HG02642 (cell line): Measurements from ENCODE around the gene SPG11.
"Not testable (repeated sequence)": the region's sequence is repeated elsewhere in the genome, so short reads cannot be mapped to it uniquely, and the experiment has no call there.

Experiments
- ATAC-seq: cut with Tn5 transposase; IDR thresholded peaks from one replicate; pipeline ENCODE4 v1.9.1; 2021; ENCODE audit warnings: mild to moderate bottlenecking; ENCODE audit not compliant: unreplicated experiment, poor library complexity

SPG11 gene

DNA sequence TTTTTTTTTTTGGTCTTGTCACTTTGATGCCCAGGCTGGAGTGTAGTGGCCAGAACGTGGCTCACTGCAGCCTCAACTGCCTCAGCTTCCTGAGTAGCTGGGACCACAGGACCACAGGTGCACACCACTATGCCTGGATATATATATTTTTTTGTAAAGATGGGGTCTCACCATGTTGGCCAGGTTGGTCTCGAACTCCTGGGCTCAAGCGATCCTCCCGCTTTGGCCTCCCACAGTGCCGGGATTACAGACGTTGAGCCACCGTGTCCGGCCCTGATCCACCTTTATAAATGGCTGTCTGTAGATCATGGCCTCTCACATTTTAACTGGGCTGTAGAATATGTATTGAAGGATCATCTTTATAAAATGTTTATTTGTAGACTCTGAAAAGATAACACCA is 128.4 kb downstream of the SPG11 start:
- ATAC-seq = no peak

GRCh38 chr15:44532689-44533088 is 130.8 kb downstream of the SPG11 start:
- ATAC-seq = no peak

DNA sequence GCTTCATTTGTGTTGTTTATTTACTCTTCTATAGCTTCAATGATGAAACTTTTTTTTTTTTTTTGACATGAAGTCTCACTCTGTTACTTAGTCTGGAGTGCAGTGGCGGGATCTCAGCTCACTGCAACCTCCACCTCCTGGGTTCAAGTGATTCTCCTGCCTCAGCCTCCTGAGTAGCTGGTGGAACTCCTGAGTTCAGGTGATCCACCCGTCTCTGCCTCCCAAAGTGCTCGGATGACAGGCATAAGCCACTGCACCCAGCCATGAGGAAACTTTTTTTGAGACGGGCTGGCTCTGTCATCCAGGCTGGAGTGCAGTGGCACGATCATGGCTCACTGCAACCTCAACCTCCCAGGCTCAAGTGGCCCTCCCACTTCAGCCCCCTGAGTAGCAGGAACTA is 131.2 kb downstream of the SPG11 start:
- ATAC-seq = not testable (repeated sequence)

GRCh38 chr15:44530653-44531052 is 132.8 kb downstream of the SPG11 start:
- ATAC-seq = no peak

DNA sequence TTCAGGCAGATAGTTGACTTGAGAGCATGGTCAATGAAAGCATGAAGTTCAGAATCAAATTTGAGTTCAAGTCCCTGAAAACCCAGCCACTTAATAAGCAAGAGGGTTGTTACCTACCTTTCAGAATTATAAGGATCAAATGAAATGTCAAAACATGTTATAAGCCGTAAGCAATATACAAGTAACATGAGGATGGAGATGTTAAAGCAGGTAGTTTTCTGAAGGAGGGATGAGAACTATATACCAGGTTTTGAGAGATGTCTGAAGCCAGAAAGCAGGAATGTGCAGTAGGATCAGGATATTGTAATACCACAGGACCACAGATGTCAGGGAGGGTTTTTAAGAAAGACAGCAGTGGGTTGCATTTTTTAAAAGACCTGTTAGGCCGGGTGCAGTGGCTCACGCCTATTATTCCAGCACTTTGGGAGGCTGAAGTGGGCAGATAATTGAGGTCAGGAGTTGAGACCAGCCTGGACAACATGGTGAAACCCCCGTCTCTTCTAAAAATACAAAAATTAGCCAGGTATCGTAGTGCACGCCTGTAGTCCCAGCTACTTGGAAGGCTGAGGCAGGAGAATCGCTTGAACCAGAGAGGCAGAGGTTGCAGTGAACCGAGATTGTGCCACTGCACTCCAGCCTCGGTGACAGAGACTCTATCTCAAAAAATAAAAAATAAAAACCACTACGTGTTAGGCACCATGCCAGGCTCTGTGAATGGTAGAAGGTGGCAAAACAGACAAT is 133.4 kb downstream of the SPG11 start:
- no peak for ATAC-seq

DNA sequence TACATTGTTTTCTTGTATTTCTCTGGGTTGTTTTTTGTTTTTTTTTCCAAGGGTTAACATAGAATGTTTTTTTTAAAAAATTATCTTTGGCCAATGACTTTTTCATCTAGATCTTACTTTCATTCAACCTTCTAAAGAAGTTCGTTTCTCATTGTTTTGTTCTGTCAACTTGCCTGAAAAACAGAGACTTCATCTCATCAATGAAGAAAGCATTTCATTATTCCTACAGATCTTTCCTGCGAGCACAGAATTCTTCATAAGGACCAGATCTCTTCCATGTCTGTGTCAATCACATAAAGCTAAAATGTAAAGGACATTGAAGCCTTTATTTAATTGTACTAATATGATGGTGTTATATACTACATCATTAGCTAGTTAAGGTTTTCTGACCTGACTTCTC is 136.2 kb downstream of the SPG11 start:
- ATAC-seq = no peak

DNA sequence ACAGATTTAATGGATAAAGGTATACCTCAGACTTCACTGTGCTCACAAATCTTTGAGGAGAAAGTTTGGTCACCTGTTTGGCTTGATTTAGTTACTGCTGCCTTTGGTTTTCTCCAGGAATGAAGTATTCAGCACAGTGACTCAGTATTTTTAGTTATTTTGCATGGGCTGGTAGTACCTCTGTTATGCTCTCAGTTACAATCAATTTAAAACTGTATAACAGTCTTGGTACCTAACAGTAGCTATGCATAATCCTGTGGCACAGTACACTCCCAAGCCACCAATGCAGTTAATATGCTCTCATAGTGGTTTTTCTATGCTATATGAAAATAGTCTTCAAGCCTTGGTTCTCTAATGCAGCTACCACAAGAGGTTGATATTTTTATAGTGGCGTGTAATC is 138.4 kb downstream of the SPG11 start:
- no peak for ATAC-seq

- no peak for ATAC-seq
Observed at GRCh38 chr15:44519537-44519936, 143.9 kb downstream of the SPG11 start.

GRCh38 chr15:44516436-44516835 is 147.0 kb downstream of the SPG11 start:
- ATAC-seq = no peak
